GM12891 (cell line): Measurements from ENCODE around the gene TM4SF1.

Experiments used
- POLR2A ChIP-seq: IDR thresholded peaks from 2 replicates; pipeline ENCODE4 v1.6.1; 2011; ENCODE audit warnings: low read depth, low read length, control low read depth
- POLR2AphosphoS5 ChIP-seq: IDR thresholded peaks from 2 replicates; pipeline ENCODE4 v1.6.1; 2011; ENCODE audit warnings: low read depth, low read length, control low read depth
- SPI1 ChIP-seq: IDR thresholded peaks from 2 replicates; pipeline ENCODE4 v1.6.1; 2011; ENCODE audit warnings: low read depth, low read length, control low read depth
- TAF1 ChIP-seq: IDR thresholded peaks from 2 replicates; pipeline ENCODE4 v1.6.1; 2011; ENCODE audit warnings: low read depth, low read length, control low read depth

GRCh38 chr3:149424918-149425317 lies 47.5 kb upstream of the TM4SF1 start:
- TF ChIP-seq POLR2A (no peak), SPI1 (no peak), POLR2AphosphoS5 (no peak), TAF1 (no peak)
